Measurements from ENCODE around the gene CALHM6. TPM values are rescaled to one million over a fixed set of nuclear protein-coding genes. Genes with fewer than 3 reads are reported as not detected.

The CALHM6 gene
- total RNA-seq, 1 experiment from 2014 or later = not detected

DNA sequence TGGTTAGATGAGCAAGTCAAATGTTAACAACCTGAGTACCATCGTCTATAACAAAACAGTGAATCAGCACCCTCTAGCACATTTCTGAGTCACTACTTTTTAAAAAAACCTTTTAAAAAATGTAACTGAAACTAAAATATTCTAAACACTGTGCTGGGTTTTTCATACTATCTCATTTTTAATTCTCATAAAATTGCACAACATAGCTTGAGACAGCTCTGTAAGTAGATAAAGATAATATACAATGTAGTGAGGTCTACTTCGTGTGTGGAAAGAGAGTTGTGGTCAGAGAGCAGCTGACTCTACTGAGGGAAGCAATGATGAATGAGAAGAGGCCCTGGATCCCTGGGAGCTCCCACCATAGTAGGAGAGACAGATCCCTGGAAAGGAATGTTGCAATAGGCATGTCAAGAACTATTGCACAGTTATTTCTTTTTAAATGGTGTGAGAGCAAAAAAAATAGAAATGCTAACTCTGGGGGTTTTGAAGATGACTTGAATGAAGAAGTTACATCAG is 13.6 kb upstream of the CALHM6 start:
- no peak for DNase-seq (ENCODE audit: low spot score)
- POLR2A ChIA-PET (ENCODE audit: low non-redundant PET) = no interaction called here
- no peak overlapping the region for H3K4me3 ChIP-seq (ENCODE audit: low read depth, low read length, poor library complexity, severe bottlenecking)
- BruUV-seq (replicated peaks) = no TSS peak
- no peak for TF ChIP-seq EZH2 (IDR thresholded peaks at IDR 0.05; ENCODE audit: borderline replicate concordance, low read depth, low read length, poor library complexity, severe bottlenecking)
- TF ChIP-seq, protein P1, sequence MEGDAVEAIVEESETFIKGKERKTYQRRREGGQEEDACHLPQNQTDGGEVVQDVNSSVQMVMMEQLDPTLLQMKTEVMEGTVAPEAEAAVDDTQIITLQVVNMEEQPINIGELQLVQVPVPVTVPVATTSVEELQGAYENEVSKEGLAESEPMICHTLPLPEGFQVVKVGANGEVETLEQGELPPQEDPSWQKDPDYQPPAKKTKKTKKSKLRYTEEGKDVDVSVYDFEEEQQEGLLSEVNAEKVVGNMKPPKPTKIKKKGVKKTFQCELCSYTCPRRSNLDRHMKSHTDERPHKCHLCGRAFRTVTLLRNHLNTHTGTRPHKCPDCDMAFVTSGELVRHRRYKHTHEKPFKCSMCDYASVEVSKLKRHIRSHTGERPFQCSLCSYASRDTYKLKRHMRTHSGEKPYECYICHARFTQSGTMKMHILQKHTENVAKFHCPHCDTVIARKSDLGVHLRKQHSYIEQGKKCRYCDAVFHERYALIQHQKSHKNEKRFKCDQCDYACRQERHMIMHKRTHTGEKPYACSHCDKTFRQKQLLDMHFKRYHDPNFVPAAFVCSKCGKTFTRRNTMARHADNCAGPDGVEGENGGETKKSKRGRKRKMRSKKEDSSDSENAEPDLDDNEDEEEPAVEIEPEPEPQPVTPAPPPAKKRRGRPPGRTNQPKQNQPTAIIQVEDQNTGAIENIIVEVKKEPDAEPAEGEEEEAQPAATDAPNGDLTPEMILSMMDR (conservative IDR thresholded peaks at IDR 0.05; ENCODE audit: low read depth, low read length) = no peak
- H3K36me3 ChIP-seq (ENCODE audit: insufficient read depth, low read length, poor library complexity, severe bottlenecking) = no peaks in the 10 kb centered on the region
- no peaks in the 10 kb centered on the region for H3K4me1 ChIP-seq (ENCODE audit: insufficient read depth, low read length, poor library complexity, severe bottlenecking)
- CTCF ChIA-PET = no interaction called here
- no peak overlapping the region for H3K27ac ChIP-seq (ENCODE audit: low read depth, low read length, poor library complexity, severe bottlenecking)
- no peaks in the 10 kb centered on the region for H3K27me3 ChIP-seq (replicated peaks; ENCODE audit: insufficient read depth, low read depth, low read length, poor library complexity)
- H3K9me3 ChIP-seq (ENCODE audit: low read depth, low read length, poor library complexity, severe bottlenecking) = no peaks in the 10 kb centered on the region
- intact Hi-C loops (cut with micrococcal nuclease; ENCODE audit: unreplicated experiment) = no loop called here

DNA sequence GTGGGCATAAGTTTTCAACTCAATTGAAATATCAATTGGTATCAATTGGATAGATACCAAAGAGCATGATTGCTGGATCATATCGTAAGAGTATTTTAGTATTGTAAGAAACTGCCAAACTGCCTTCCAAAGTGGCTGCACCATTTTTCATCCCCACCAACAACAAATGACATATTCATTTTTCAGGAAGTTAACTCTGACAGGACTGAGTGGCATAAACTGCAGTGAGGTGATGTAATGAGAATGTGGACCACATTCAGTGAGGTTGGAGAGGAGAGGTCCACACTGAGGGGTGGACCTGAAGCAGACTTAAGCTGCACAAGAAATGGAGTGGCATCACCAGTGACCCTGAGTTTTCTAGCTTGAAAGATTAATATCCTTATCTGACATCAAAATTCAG is 11.6 kb upstream of the CALHM6 start:
- no peaks in the 10 kb centered on the region for H3K27me3 ChIP-seq (replicated peaks; ENCODE audit: insufficient read depth, low read depth, low read length, poor library complexity)
- no peaks in the 10 kb centered on the region for H3K9me3 ChIP-seq (ENCODE audit: low read depth, low read length, poor library complexity, severe bottlenecking)
- H3K4me3 ChIP-seq (ENCODE audit: low read depth, low read length, poor library complexity, severe bottlenecking) = no peak overlapping the region
- no peaks in the 10 kb centered on the region for H3K36me3 ChIP-seq (ENCODE audit: insufficient read depth, low read length, poor library complexity, severe bottlenecking)
- DNase-seq (ENCODE audit: low spot score) = no peak
- TF ChIP-seq, protein P1 (conservative IDR thresholded peaks at IDR 0.05; ENCODE audit: low read depth, low read length) = no peak
- no peak for TF ChIP-seq EZH2 (IDR thresholded peaks at IDR 0.05; ENCODE audit: borderline replicate concordance, low read depth, low read length, poor library complexity, severe bottlenecking)
- ChIA-PET CTCF (no interaction called here), POLR2A (ENCODE audit: low non-redundant PET) (no interaction called here)
- intact Hi-C loops (cut with micrococcal nuclease; ENCODE audit: unreplicated experiment) = no loop called here
- BruUV-seq (replicated peaks) = no TSS peak
- no peaks in the 10 kb centered on the region for H3K4me1 ChIP-seq (ENCODE audit: insufficient read depth, low read length, poor library complexity, severe bottlenecking)
- no peak overlapping the region for H3K27ac ChIP-seq (ENCODE audit: low read depth, low read length, poor library complexity, severe bottlenecking)

DNA sequence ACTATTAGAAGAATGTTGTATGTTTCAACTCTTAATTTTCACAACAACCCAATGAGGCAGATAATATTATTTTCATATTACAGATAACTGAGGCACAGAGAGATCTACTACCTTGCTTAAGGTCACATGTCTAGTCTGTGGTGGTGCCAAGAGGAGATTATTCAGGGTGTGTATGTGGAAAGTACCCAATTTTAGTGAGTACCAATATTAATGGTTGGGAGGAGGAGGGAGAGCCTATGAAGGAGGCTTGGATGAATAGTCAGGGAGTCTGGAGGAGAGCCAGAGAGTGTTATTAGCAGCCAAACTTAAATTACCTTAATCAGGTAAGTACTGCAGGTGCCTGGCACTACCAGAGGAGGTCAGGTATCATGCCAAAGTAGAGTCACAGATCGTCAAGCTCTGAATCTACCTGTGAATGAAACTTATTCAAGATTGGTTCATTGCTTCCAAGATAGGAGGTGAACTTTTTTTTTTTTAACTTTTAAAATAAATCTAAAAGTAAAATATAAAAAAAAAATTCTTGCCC is 10.9 kb upstream of the CALHM6 start:
- Histone ChIP-seq H3K36me3 (ENCODE audit: insufficient read depth, low read length, poor library complexity, severe bottlenecking) (no peaks in the 10 kb centered on the region), H3K4me3 (ENCODE audit: low read depth, low read length, poor library complexity, severe bottlenecking) (no peak overlapping the region), H3K27ac (ENCODE audit: low read depth, low read length, poor library complexity, severe bottlenecking) (no peak overlapping the region), H3K4me1 (ENCODE audit: insufficient read depth, low read length, poor library complexity, severe bottlenecking) (no peaks in the 10 kb centered on the region), H3K9me3 (ENCODE audit: low read depth, low read length, poor library complexity, severe bottlenecking) (no peaks in the 10 kb centered on the region), H3K27me3 (replicated peaks; ENCODE audit: insufficient read depth, low read depth, low read length, poor library complexity) (no peaks in the 10 kb centered on the region)
- no peak for DNase-seq (ENCODE audit: low spot score)
- ChIA-PET POLR2A (ENCODE audit: low non-redundant PET) (no interaction called here), CTCF (no interaction called here)
- no peak for TF ChIP-seq EZH2 (IDR thresholded peaks at IDR 0.05; ENCODE audit: borderline replicate concordance, low read depth, low read length, poor library complexity, severe bottlenecking)
- TF ChIP-seq, protein P1 (conservative IDR thresholded peaks at IDR 0.05; ENCODE audit: low read depth, low read length) = no peak
- no TSS peak for BruUV-seq (replicated peaks)
- intact Hi-C loops (cut with micrococcal nuclease; ENCODE audit: unreplicated experiment) = no loop called here

Data from A673 (cell line).